Measurements from ENCODE around the gene RHOF. TPM values are rescaled to one million over a fixed set of nuclear protein-coding genes. Genes with fewer than 3 reads are reported as not detected.

The RHOF gene
- total RNA-seq, 1 experiment from 2014 or later: 29.1 TPM

GRCh38 chr12:121813951-121814350 is 20.5 kb upstream of the RHOF start:
- H4K20me1 ChIP-seq (ENCODE audit: control insufficient read depth, insufficient read depth, insufficient read length): no peaks in the 10 kb centered on the region
- no peak overlapping the region for H3K4me3 Mint-ChIP-seq

More at GRCh38 chr12:121813951-121814350, 20.5 kb upstream of the RHOF start:
- Histone ChIP-seq H3K27ac (ENCODE audit: insufficient read length, low read depth, low read length) (no peak overlapping the region), H4K91ac (ENCODE audit: insufficient read length, low read depth, low read length) (no peak overlapping the region), H3K56ac (ENCODE audit: insufficient read length, low read depth, low read length) (no peak overlapping the region), H2AFZ (ENCODE audit: low read length) (no peak overlapping the region), H3K4me1 (ENCODE audit: insufficient read depth, low read length) (no peaks in the 10 kb centered on the region), H4K8ac (replicated peaks; ENCODE audit: insufficient read length, low read depth, low read length) (no peak overlapping the region), H3K79me2 (ENCODE audit: insufficient read depth, low read length) (peaks cover 3% of the 10 kb centered on the region; the same call in 1 of the 2 replicates), H2BK15ac (ENCODE audit: low read depth, low read length) (no peak overlapping the region), H3K27me3 (ENCODE audit: insufficient read depth, low read length) (no peaks in the 10 kb centered on the region), H2BK120ac (ENCODE audit: low read depth, low read length, poor library complexity, severe bottlenecking) (no peak overlapping the region), H2BK5ac (ENCODE audit: insufficient read length, low read length) (no peak overlapping the region), H3K9ac (ENCODE audit: extremely low read depth, insufficient read length, low read length) (no peak overlapping the region), H4K5ac (ENCODE audit: insufficient read length, low read depth, low read length) (no peak overlapping the region), H2BK12ac (ENCODE audit: insufficient read length, low read depth, low read length) (no peak overlapping the region), H3K18ac (ENCODE audit: insufficient read length, low read depth, low read length) (no peak overlapping the region), H3K4ac (ENCODE audit: low read depth, low read length) (no peak overlapping the region), H3K9me3 (ENCODE audit: control insufficient read depth, low read depth, low read length) (no peaks in the 10 kb centered on the region), H3K23ac (ENCODE audit: insufficient read length, low read depth, low read length) (no peak overlapping the region), H3K23me2 (ENCODE audit: insufficient read length, low read depth, low read length, poor library complexity, severe bottlenecking) (peaks cover 5% of the 10 kb centered on the region), H3K4me2 (ENCODE audit: insufficient read depth, insufficient read length, low read length) (no peak overlapping the region), H3K14ac (ENCODE audit: insufficient read depth, low read length) (no peak overlapping the region), H2AK5ac (ENCODE audit: insufficient read length, low read length) (no peak overlapping the region), H2BK20ac (ENCODE audit: low read depth, low read length, poor library complexity, severe bottlenecking) (no peak overlapping the region), H3T11ph (ENCODE audit: low read length) (no peak overlapping the region), H3K79me1 (ENCODE audit: insufficient read depth, low read depth, low read length, poor library complexity, severe bottlenecking) (peaks cover 2% of the 10 kb centered on the region)
- no peak for TF ChIP-seq CTCF (conservative IDR thresholded peaks at IDR 0.05)
- DNase-seq: no peak
- H3K27ac Mint-ChIP-seq: no peak overlapping the region
- H3K9me3 Mint-ChIP-seq: no peaks in the 10 kb centered on the region; a peak in 1 of 5 replicates
- WGBS (ENCODE audit: extremely low coverage, insufficient read length, low lambda C conversion rate): no CpG with 5 or more reads among the region's 14 CpGs
- H3K27me3 Mint-ChIP-seq (ENCODE audit: low read depth): no peaks in the 10 kb centered on the region
- peaks cover 19 to 70% (median 51%) of the 10 kb centered on the region in 3 experiments for H3K36me3 Mint-ChIP-seq (ENCODE audit: insufficient read depth in 1 of 3, low read depth in 3 of 3)
- H3K4me1 Mint-ChIP-seq: peaks cover 21 to 26% of the 10 kb centered on the region in 2 experiments
